ENCODE measurements around the gene FAM13A.
"Not testable (repeated sequence)": the region's sequence is repeated elsewhere in the genome, so short reads cannot be mapped to it uniquely, and the experiment has no call there.

The FAM13A gene

GRCh38 chr4:88940506-88940905 is 116.5 kb downstream of the FAM13A start:
- peaks cover 9% of the 10 kb centered on the region for H3K9me3 Mint-ChIP-seq
- peaks cover 34% of the 10 kb centered on the region for H3K36me3 Mint-ChIP-seq
- CTCF ChIA-PET: no interaction called here
- peaks cover 55% of the 10 kb centered on the region for H3K4me1 Mint-ChIP-seq
- DNase-seq: peak; percentile 53
- H3K27me3 Mint-ChIP-seq: no peaks in the 10 kb centered on the region
- peak overlapping the region; percentile 93 for H3K27ac Mint-ChIP-seq
- no peak overlapping the region for H3K4me3 Mint-ChIP-seq

- H3K4me3 Mint-ChIP-seq: no peak overlapping the region
- H3K36me3 Mint-ChIP-seq: peaks cover 33% of the 10 kb centered on the region
- peaks cover 9% of the 10 kb centered on the region for H3K9me3 Mint-ChIP-seq
- H3K27me3 Mint-ChIP-seq: no peaks in the 10 kb centered on the region
- CTCF ChIA-PET: no interaction called here
- DNase-seq: no peak
- peaks cover 55% of the 10 kb centered on the region for H3K4me1 Mint-ChIP-seq
- peak overlapping the region; percentile 93 for H3K27ac Mint-ChIP-seq
Observed at GRCh38 chr4:88939697-88940096, 117.3 kb downstream of the FAM13A start.

- Mint-ChIP-seq H3K27ac (no peak overlapping the region), H3K27me3 (no peaks in the 10 kb centered on the region), H3K4me1 (peaks cover 56% of the 10 kb centered on the region), H3K36me3 (peaks cover 33% of the 10 kb centered on the region), H3K9me3 (peaks cover 9% of the 10 kb centered on the region), H3K4me3 (no peak overlapping the region)
- CTCF ChIA-PET: no interaction called here
- DNase-seq: no peak
Observed at GRCh38 chr4:88938138-88938537, 118.8 kb downstream of the FAM13A start.

GRCh38 chr4:88937081-88937480 is 119.9 kb downstream of the FAM13A start:
- Mint-ChIP-seq H3K4me3 (no peak overlapping the region), H3K27ac (no peak overlapping the region), H3K27me3 (no peaks in the 10 kb centered on the region), H3K9me3 (peaks cover 6% of the 10 kb centered on the region), H3K4me1 (peaks cover 53% of the 10 kb centered on the region), H3K36me3 (peaks cover 28% of the 10 kb centered on the region)
- DNase-seq: no peak
- CTCF ChIA-PET: no interaction called here

GRCh38 chr4:88933414-88934160 is 123.4 kb downstream of the FAM13A start:
- H3K4me1 Mint-ChIP-seq: peaks cover 49% of the 10 kb centered on the region
- CTCF ChIA-PET: no interaction called here
- DNase-seq: no peak
- H3K27me3 Mint-ChIP-seq: no peaks in the 10 kb centered on the region
- H3K9me3 Mint-ChIP-seq: peaks cover 16% of the 10 kb centered on the region
- peak overlapping the region; percentile 20 for H3K27ac Mint-ChIP-seq
- H3K4me3 Mint-ChIP-seq: no peak overlapping the region
- H3K36me3 Mint-ChIP-seq: peaks cover 28% of the 10 kb centered on the region

GRCh38 chr4:88928852-88929251 is 128.1 kb downstream of the FAM13A start:
- Mint-ChIP-seq H3K27me3 (no peaks in the 10 kb centered on the region), H3K36me3 (peaks cover 42% of the 10 kb centered on the region), H3K4me3 (no peak overlapping the region), H3K9me3 (peaks cover 30% of the 10 kb centered on the region), H3K27ac (peak overlapping the region; percentile 54), H3K4me1 (peaks cover 62% of the 10 kb centered on the region)
- DNase-seq: no peak
- CTCF ChIA-PET: no interaction called here

GRCh38 chr4:88927420-88927819 is 129.6 kb downstream of the FAM13A start:
- H3K4me1 Mint-ChIP-seq: peaks cover 53% of the 10 kb centered on the region

GRCh38 chr4:88919056-88919455 is 137.9 kb downstream of the FAM13A start:
- H3K27me3 Mint-ChIP-seq: no peaks in the 10 kb centered on the region
- H3K9me3 Mint-ChIP-seq: peaks cover 14% of the 10 kb centered on the region
- H3K36me3 Mint-ChIP-seq: no peaks in the 10 kb centered on the region
- no peak overlapping the region for H3K27ac Mint-ChIP-seq
- H3K4me1 Mint-ChIP-seq: no peaks in the 10 kb centered on the region
- CTCF ChIA-PET: no interaction called here
- DNase-seq: no peak
- H3K4me3 Mint-ChIP-seq: no peak overlapping the region

More at GRCh38 chr4:88927420-88927819, 129.6 kb downstream of the FAM13A start:
- H3K36me3 Mint-ChIP-seq: peaks cover 37% of the 10 kb centered on the region
- peak overlapping the region; percentile 81 for H3K27ac Mint-ChIP-seq
- CTCF ChIA-PET: no interaction called here
- no peak for DNase-seq
- H3K27me3 Mint-ChIP-seq: no peaks in the 10 kb centered on the region
- peak overlapping the region; percentile 31 for H3K4me3 Mint-ChIP-seq
- H3K9me3 Mint-ChIP-seq: peaks cover 33% of the 10 kb centered on the region

GRCh38 chr4:88913181-88913580 is 143.8 kb downstream of the FAM13A start:
- H3K4me3 Mint-ChIP-seq, H3K4me1 Mint-ChIP-seq, DNase-seq, H3K27me3 Mint-ChIP-seq, H3K27ac Mint-ChIP-seq, H3K36me3 Mint-ChIP-seq, CTCF ChIA-PET, H3K9me3 Mint-ChIP-seq: not testable (repeated sequence)

- no peak for DNase-seq
- Mint-ChIP-seq H3K9me3 (peaks cover 3% of the 10 kb centered on the region), H3K27me3 (no peaks in the 10 kb centered on the region), H3K4me1 (no peaks in the 10 kb centered on the region), H3K27ac (no peak overlapping the region), H3K36me3 (no peaks in the 10 kb centered on the region), H3K4me3 (no peak overlapping the region)
- CTCF ChIA-PET: interaction anchor here (0.6 kb wide), 1 partner anchor 31 kb away, joined by 5 read pairs; no protein-coding TSS in a partner anchor
Observed at GRCh38 chr4:88911246-88912212, 145.5 kb downstream of the FAM13A start.

GRCh38 chr4:88910101-88910500 is 146.9 kb downstream of the FAM13A start:
- Mint-ChIP-seq H3K36me3 (no peaks in the 10 kb centered on the region), H3K4me1 (no peaks in the 10 kb centered on the region), H3K4me3 (no peak overlapping the region), H3K9me3 (no peaks in the 10 kb centered on the region), H3K27me3 (no peaks in the 10 kb centered on the region), H3K27ac (no peak overlapping the region)
- DNase-seq: no peak
- CTCF ChIA-PET: interaction anchor here (0.6 kb wide), 1 partner anchor 44 kb away, joined by 3 read pairs; no protein-coding TSS in a partner anchor

- Mint-ChIP-seq H3K9me3 (peaks cover 2% of the 10 kb centered on the region), H3K27me3 (no peaks in the 10 kb centered on the region), H3K4me1 (no peaks in the 10 kb centered on the region), H3K4me3 (no peak overlapping the region), H3K36me3 (no peaks in the 10 kb centered on the region), H3K27ac (no peak overlapping the region)
- no peak for DNase-seq
- CTCF ChIA-PET: no interaction called here
Observed at GRCh38 chr4:88908521-88908920, 148.5 kb downstream of the FAM13A start.

GRCh38 chr4:88908003-88908402 is 149.0 kb downstream of the FAM13A start:
- DNase-seq: no peak
- H3K36me3 Mint-ChIP-seq: no peaks in the 10 kb centered on the region
- H3K27me3 Mint-ChIP-seq: no peaks in the 10 kb centered on the region
- no peak overlapping the region for H3K4me3 Mint-ChIP-seq
- peaks cover 2% of the 10 kb centered on the region for H3K9me3 Mint-ChIP-seq
- H3K4me1 Mint-ChIP-seq: no peaks in the 10 kb centered on the region
- CTCF ChIA-PET: no interaction called here
- H3K27ac Mint-ChIP-seq: no peak overlapping the region

- H3K9me3 Mint-ChIP-seq: peaks cover 2% of the 10 kb centered on the region
- no peak overlapping the region for H3K4me3 Mint-ChIP-seq
- H3K27ac Mint-ChIP-seq: no peak overlapping the region
- H3K4me1 Mint-ChIP-seq: no peaks in the 10 kb centered on the region
- no peaks in the 10 kb centered on the region for H3K27me3 Mint-ChIP-seq
- no peak for DNase-seq
- CTCF ChIA-PET: no interaction called here
- no peaks in the 10 kb centered on the region for H3K36me3 Mint-ChIP-seq
Observed at GRCh38 chr4:88907478-88907877, 149.5 kb downstream of the FAM13A start.
